Vagina (tissue), 2 donors: ENCODE results near the gene TNN.

Source experiments
- POLR2A ChIP-seq, 2 donors: fragments of 450-650 bp; IDR thresholded peaks; one replicate each; pipeline ENCODE4 v1.6.1; 2017; ENCODE audit warnings: antibody characterized with exemption in 2 of 2, mild to moderate bottlenecking in 2 of 2, moderate library complexity in 2 of 2
- TF ChIP-seq, protein P1 (sequence below), 3 experiments: fragments of 450-650 bp in 2 of 3; fragments of 200-600 bp in 1 of 3; sonication (generic) in 1 of 3; IDR thresholded peaks; one replicate each; pipeline ENCODE4 v1.5.1; 2017 to 2019; ENCODE audit warnings: antibody characterized with exemption in 3 of 3, mild to moderate bottlenecking in 2 of 3, moderate library complexity in 2 of 3

DNA sequence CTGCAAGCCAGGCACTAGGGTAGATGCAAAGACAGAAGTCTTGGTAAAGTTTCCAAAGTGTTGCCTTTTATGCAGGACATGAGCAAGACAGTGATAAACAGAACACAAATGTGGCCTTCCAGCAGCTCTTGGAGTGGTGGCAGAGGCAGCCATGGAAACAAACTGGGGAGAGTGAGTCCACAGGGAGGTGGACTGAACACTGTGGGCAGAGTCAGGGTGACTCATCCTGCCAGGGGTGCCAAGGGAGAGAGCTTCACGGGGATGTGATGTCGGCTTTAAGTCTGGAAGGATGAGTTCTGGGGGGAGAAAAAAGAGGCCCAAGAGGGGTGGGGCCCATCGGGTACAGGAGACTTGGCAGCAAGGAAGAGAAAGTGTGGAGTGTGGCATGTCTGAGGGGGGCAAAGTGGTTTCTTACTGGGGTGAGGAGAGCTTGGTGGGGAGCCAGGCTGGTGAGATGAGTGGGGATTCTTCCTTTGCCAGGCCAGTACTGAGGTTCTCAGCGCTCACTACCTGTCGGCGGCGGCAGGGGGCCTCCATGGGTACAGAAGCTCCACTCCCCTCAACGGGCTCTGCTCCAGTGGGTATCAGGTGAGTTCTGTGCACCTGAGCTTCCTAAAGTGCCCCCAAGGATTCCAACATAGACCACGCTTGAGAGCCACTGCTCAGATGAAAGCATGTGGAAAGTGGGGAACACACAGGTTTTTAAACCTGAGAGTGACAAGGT, 83.1 kb downstream of the TNN start:
- TF ChIP-seq, protein P1, sequence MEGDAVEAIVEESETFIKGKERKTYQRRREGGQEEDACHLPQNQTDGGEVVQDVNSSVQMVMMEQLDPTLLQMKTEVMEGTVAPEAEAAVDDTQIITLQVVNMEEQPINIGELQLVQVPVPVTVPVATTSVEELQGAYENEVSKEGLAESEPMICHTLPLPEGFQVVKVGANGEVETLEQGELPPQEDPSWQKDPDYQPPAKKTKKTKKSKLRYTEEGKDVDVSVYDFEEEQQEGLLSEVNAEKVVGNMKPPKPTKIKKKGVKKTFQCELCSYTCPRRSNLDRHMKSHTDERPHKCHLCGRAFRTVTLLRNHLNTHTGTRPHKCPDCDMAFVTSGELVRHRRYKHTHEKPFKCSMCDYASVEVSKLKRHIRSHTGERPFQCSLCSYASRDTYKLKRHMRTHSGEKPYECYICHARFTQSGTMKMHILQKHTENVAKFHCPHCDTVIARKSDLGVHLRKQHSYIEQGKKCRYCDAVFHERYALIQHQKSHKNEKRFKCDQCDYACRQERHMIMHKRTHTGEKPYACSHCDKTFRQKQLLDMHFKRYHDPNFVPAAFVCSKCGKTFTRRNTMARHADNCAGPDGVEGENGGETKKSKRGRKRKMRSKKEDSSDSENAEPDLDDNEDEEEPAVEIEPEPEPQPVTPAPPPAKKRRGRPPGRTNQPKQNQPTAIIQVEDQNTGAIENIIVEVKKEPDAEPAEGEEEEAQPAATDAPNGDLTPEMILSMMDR (IDR thresholded peaks at IDR 0.05), result no peak
- TF ChIP-seq POLR2A (IDR thresholded peaks at IDR 0.05), result no peak
